ENCODE measurements around the gene CBFA2T2.

Gene CBFA2T2

DNA sequence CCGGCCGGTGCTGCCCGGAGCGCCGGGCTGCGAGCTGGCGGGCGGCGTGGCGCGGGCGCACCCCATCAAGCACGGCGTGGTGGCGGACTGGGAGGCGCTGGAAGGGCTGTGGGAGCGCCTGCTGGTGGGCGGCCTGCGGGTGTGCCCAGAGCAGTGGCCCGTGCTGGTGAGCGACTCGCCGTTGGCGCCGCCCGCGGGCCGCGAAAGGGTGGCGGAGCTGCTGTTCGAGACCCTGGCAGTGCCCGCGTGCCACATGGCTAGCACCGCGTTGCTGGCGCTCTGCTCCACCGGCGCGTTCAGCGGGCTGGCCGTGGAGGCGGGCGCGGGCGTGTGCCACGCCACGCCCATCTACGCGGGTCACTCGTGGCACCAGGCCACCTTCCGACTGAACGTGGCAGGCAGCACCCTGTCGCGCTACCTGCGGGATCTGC is 177.4 kb downstream of the CBFA2T2 start:
- peak; percentile 38 for DNase-seq (ENCODE audit: low read depth)

DNA sequence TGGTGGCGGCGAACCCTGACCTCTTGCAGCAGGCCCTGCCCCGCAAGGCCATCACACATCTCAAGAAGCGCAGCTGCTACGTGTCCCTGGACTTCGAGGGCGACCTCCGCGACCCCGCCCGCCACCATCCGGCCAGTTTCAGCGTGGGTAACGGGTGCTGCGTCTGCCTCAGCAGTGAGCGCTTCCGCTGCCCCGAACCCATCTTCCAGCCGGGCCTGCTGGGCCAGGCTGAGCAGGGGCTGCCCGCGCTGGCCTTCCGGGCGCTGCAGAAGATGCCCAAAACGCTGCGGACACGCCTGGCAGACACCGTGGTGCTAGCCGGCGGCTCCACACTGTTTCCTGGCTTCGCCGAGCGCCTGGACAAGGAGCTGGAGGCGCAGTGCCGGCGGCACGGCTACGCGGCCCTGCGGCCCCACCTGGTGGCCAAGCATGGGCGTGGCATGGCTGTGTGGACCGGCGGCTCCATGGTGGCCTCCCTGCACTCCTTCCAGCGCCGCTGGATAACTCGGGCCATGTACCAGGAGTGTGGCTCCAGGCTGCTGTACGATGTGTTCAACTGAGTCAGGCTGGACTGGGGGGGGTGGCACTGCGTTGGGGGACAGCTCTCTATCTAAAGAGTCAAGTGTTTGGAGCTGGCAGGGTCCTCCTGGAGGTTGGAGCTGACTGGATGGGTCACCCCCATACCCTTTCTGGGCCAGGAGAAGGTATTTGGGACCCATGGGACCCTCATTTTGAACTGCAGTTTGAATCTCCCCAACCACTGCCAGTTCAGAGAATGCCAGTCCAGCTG is 178.0 kb downstream of the CBFA2T2 start:
- DNase-seq (ENCODE audit: low read depth), result peak; percentile 59

DNA sequence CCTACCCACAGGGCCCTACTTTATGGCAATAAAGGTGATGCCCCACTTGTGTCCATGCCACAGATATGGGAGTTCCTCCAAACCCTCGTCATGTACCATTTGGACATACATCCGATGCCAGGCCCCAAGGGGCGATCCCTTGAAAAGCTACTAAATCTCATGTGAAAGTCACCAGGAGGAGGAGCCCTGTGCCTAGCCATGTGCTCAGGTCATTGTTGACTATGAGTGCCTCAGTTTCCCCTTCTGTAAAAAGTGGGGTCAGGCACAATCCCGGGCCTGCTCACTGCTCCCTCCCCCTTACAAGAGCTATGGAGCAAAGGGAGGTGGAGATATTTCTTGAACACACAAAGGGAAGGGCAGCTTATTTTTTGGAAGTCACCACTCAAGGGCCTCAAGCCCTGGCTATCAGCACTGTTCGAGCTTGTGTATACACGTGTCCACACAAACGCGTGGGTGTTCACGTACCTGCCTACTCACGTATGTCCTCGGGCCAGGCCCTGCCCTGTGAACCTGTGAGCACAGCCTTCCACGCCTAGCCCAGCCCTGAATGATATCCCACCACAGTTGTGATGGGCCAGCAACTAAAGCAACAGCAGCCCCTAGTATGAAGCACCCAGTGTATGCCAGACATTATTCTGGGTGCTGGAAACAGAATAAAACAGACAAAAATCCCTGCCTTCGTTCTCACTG is 178.7 kb downstream of the CBFA2T2 start:
- DNase-seq (ENCODE audit: low read depth), result no peak

DNA sequence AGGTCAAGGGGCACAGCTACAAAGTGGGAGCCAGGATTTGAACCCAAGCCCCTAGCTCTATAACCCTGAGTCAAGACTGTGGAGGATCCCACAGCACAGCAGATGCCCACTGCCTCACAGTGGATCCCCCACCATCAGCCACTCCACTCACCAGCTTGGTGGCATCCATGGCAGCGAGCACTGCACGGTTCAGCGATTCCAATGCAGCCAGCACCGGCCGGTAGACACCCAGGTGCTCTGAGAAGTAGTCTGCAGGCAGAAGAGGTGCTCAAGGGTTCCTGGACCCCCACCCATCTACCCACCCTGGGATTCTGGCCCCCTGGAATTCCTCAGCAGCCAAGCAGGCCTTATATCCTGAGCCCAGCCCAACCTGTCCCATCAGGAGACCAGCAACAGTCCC is 179.3 kb downstream of the CBFA2T2 start:
- DNase-seq (ENCODE audit: low read depth), result no peak

DNA sequence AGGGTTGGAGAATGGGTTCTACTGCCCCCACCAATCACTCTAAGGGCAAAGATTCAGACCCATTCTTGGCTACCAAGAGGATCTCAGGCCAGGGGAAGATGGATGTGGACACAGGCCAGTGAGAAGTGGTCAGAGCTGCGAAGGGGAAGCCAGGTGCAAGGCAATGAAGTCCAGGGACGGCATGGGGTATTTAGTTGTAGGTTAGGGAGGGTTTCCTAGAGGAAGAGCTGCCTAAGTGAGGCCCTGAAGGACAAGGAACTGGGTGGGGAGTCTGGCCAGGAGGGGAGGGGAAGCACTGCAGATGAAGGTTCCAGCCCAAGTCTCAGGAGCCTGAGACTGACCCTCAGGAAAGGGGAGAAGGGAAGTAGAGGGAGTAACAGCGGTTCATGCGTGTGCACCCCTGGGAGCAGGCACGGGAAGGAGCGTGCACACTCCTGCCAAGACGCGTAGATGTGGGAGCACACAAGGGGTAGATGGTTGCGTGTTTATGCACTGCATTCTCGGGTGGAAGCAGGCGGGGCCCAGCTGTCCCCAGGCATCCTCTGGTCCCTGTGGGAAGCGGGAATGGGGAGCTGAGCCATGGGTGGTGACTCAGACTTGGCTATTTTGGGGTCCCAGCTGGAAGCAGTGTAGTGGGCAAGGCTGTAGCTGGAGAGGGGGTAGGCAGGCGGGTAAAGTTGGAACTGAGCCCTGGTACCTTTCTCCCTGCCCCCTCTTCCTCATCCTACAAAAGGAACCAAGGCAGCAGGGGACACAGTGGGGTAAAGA is 180.2 kb downstream of the CBFA2T2 start:
- no peak for DNase-seq (ENCODE audit: low read depth)

DNA sequence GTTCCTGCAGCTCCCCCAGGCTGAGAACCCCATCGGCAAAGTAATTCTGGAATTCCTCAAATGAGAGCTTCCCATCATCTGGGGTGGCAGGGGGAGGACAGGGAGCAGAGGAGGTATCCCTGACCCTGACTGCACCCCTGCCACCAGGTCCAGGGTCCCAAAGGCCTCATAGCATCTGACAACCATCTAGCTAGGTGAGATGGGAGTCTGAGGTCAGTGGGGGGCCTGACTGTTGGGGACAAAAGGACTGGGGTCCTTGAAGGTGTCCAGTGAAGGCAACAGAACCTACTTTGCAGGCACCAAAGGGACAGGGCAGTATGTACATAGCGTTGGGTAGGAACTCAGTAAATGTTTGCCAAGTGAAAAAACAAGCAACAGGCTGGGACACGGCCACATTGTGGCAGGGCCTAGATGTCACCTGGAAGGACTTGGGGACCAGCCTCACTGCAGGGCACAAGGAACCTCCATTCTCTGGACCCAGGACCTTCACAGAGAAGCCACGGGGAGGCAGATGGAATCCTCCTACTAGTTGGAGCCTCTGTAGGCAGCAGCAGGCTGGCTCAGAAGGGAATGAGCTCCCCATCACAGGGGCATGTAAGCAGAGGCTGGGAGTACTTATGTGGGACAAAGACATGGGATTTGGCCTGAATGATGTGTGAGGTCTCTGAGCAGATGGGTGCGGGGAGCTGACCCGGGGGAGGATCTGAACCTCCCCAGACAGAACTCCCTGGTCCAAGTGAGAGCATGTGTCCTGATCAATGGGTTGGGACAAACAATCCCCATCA is 181.0 kb downstream of the CBFA2T2 start:
- DNase-seq (ENCODE audit: low read depth), result no peak

DNA sequence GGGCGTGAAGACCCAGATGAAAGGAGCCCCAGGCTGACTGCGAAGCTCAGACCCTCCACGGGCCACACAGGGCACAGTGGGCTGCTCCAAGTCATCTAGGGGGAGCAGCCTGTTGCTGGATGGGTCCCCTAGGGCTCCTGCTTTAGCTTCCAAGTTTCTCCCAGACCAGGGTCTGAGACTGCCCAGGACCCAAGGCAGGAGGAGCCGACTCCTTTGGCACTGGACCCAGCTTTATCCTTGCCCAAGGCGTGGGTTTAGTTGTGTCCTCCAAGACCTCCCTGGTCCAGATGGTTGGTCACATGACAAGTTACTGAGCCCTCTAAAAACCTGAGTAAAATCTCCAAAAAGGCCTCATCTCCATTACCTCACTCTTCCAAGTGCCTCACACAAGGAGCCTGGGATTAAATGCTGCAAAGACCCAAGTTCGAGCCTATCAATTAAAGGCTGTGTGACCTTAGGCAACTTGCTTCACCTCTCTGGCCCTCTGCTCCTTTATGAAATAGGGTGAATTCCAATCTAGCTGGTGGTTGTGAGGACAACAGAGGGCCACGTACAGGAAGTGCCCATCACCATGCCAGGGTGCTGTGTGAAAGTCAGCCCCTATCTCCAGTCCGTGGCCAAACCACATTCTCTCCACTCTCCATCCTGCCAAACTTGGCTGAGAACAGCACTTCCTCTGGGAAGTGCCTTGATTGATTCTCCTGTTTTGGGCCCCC is 181.8 kb downstream of the CBFA2T2 start:
- DNase-seq (ENCODE audit: low read depth), result no peak

DNA sequence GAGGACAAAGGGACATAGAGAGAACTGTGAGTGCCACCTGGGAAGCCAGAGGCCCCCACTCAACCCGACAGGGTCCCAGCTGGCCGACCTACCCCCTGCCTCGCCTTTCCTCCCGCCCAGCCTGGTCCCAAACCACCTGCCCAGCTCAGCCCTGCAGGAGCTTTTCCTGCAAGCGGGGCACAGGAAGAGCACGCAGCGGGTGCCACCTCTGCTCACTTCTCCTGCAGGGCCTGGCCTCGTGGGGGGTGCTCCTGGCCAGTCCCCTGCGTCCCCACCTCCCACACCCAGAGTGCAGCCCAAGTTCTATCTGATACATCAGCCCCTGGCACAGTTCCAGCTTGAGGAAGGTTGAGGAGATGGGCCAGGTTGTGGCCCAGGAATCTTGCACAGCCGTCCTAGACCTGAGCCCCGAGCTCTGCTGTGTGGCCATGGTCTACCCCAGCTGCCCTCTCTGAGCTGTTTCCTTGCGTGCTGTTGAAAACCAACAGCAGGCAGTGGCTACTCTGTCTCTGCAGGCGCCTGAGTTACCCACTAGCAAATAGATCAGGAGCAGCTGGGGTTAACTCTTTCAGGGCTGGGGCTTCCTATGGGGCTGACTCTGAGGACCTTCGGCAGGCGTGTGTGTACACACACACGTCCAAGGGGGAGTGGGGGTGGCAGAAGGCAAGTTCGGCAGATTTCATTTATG is 182.7 kb downstream of the CBFA2T2 start:
- no peak for DNase-seq (ENCODE audit: low read depth)

DNA sequence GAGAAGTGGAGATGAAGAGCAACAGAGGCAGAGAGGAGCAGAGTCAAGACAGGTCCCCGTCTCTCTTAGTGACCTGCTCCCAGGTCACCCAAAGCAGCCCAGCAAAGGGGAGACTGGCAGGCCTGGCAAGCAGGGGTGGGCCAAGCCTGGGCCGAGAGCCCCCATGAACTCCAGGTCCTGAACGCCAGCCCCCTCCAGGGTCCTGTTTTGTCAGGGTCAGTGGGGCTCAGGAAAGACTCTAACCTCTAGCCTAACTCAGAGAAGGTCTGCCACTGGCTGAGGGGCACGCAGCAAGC is 183.2 kb downstream of the CBFA2T2 start:
- no peak for DNase-seq (ENCODE audit: low read depth)

DNA sequence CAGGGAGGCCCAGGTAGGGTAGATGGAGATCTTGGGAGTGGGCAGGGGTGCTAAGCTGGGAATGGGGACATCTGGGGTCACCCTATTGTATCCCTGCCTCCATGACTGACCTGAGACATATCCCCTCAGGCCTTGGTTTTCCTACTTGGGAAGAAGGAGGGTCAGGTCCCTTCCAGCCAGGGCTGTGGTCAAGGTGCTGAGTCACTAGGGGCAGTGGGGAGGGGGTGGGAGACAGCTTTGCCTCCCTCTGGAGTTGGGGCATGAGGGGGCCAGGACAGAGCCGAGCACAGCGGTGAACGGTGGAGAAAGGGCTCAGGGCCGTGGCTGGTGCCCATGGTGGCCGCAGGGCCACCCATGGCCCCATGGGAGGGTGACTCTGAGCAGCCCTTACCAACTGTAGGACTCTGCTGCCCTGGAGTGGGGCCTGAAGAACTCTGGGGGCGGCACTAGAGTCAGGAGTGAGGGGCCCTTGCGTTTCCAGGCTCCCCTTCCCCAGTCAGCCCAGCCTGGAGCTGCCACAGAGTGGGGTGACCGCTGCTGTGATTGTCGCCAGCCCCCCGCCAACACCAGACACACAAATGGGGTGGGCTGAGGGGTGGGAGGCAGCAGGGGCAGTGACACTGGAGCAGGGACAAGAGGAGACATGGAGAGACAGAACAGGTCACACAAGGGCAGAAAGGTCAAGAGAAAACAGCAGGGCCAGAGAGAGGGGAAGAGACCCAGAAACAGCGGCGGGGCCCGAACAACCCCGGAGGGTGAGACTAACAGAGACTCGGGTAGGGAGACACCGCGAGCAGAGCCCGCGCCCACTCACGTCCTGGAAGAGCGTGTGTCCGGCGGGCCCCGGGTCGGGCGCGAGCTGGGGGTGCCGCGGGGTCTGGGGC is 183.8 kb downstream of the CBFA2T2 start:
- DNase-seq (ENCODE audit: low read depth), result no peak

DNA sequence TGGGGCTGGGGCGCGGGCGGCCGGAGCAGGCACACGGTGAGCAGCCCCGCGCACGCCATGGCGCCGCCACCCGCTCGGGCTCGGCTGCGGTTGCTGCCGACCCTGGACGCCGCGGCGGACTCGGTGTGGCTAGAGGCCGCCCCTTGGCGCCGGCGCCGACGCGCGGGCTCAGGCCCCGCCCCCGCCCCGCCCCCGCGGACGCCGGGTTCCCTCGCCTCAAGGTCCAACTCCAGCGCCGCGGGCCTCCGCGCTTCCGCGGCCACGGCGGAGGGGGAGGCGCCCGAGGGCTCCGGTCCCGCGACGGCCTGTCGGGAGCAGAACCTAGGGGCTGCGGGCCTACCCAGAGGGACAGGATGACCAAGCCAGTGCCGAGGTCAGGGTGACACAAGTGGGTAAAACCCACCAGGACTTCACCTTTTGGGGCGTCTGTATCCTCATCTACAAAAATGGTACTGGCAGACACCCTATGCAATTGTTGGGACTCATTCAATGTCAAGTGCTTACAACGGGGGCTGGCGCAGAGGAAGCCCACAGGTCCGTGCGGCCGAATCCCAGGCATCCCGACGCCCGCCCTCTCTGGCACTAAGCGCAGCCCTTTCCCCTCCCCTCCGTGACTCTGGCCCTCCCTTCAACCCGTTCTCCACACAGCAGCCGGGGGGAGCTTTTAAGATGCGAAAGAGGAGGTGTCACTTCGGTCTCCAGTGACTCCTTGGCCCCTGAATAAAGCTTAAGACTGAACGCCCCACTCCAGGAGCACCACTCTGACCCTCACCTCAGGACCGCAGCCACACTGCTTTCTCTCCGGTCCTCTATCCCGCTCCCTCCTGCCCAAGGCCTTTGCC is 184.6 kb downstream of the CBFA2T2 start, which contains the start of gene NECAB3:
Gene NECAB3 (minus strand): TSS at position 135 of the 842 bp plus-strand sequence. CDS start 76 bp downstream, at position 59.
- DNase-seq (ENCODE audit: low read depth), result peak; percentile 49

DNA sequence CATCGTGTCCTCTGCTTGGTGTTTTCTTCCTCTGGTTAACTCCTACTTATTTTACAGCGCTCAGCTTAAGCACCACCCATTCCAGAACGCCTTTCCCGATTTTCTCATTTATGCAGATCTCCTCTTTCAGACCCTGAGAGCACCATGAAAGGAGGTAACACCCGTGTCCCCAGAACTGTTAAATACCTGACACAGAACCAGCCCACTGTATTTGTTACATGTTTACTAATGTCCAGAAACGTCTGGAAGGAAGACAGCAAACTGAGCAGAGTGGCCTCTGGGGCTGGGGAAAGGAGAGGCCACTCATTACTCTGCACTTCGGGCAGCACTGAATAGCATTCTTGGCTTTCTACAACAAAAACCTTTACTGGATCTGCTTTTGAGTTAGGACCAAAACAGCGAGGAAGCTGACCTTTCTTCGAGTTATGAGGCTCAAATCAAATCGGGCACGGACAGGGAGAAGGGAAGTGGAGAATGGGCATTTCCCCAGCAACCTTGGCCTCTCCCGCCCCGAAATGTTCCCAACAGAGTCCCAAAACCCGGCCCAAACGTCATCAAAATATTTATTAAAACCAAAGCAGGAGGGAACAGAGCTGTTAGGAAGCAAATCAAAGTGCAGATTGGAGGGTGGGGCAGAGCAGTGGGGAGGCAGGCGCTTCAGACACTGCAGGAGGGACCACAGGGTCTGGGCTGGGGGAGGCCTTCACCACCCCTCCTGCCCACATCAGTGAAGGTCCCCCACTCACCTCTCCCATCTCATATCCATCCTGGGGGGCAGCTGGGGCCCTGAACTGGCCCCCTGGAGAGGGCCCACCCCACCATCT is 185.5 kb downstream of the CBFA2T2 start:
- no peak for DNase-seq (ENCODE audit: low read depth)

DNA sequence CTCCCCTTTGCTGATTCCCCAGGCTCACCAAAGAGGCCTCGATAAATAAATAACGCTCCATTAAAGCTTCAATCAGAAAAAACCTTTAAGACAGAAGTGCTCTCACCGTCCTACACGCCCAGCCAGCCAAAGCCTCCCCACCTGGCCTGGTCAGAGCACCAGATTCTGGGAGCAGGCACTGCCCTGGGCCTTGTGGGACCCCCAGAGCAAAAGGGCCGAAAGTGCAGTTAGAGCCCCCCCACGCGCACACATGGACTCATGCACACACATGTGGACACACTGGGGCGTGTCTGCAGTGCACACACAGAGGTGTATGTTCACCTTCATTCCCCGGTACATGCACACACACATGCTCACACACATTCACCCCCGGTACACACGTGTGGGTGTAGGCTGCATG is 186.2 kb downstream of the CBFA2T2 start:
- no peak for DNase-seq (ENCODE audit: low read depth)

DNA sequence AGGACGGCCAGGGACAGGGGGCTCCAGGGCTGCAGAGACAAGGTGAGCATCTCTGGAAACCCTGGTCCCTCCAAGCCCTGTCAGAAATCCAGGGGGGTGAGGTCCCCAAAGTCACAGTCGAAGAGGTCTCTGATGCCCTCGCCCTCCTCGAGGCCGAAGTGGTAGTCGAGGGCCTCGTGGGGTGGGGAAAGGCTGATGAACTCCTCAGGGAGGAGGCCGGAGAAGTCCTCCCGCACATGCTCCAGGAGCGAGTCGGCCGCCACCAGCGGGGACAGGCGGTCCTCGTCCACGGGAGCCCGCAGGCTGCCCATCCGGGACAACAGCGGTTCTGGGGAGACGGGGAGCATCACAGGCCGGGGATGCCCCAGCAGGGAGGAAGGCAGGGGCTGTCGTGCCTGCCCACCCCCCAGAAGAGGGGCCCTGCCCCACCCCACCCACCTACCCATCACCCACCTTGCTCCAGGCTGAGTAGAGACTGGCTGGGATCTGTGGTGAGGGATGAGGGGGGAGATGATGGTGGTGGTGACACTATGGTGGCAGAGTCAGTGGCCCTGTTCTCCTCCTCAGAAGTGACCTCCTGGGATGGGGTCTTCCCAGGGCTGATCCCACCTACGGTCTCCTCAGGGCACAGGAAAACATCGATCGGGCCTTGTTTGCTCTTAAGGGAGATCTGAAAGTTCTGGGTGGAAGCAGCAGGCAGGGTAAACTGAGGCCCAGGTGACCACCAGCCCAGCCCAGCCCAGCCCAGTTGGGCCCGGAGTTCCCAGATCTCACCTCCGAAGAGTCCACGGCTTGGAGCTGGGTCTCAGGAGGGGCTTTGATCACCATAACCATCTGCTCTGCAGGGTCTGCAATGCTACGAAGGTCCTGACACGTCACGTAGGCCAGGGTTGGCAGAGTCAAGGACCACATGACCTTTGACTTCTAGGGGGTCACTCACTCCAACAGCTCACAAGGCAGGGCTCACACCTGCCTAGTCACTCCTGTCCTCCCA is 187.1 kb downstream of the CBFA2T2 start:
- DNase-seq (ENCODE audit: low read depth), result no peak

DNA sequence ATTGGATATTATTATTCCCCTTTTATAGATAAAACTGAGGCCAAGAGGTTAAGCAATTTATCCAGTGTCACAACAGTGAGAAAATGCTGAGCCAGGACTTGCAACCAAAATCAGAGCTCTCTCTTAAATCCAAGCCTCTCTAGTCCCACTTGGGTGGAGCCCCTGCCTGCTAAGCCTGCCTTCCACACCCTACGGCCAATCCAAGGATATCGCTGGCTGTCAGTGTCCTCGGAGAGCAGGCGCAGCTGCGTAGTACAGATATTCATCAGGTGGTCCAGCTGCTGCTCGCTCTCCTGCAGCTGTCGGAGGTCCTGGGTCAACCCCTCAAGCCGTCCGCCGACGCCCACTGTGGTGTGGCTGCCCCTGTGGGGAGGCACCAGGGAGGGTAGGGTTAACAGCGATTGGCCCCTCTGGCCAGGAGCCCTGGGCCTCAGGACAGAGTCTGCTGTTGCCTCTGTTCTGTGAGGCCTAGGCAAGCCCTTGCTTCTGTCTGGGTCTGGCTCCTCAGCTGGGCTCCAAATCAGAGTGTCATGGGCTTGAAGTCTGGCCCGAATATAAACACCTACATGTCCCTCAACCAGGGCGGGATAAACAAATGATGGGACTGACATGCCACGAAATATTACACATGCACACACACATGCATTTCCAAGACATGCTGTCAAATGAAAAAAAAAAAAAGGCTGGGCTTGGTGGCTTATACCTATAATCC is 188.3 kb downstream of the CBFA2T2 start:
- DNase-seq (ENCODE audit: low read depth), result no peak

All from stimulated activated CD8-positive, alpha-beta memory T cell treated with anti-CD3 and anti-CD28 coated beads, Interleukin-12 subunit alpha, Interleukin-12 subunit beta, amount 100 ng/mL, for 4 hours (primary cell).